HG02884 (cell line): Measurements from ENCODE around the gene LAMC3.

Experiments
- ATAC-seq: cut with Tn5 transposase; IDR thresholded peaks from one replicate; pipeline ENCODE4 v1.9.1; 2021; ENCODE audit warnings: mild to moderate bottlenecking, moderate library complexity; ENCODE audit not compliant: unreplicated experiment

The LAMC3 gene

DNA sequence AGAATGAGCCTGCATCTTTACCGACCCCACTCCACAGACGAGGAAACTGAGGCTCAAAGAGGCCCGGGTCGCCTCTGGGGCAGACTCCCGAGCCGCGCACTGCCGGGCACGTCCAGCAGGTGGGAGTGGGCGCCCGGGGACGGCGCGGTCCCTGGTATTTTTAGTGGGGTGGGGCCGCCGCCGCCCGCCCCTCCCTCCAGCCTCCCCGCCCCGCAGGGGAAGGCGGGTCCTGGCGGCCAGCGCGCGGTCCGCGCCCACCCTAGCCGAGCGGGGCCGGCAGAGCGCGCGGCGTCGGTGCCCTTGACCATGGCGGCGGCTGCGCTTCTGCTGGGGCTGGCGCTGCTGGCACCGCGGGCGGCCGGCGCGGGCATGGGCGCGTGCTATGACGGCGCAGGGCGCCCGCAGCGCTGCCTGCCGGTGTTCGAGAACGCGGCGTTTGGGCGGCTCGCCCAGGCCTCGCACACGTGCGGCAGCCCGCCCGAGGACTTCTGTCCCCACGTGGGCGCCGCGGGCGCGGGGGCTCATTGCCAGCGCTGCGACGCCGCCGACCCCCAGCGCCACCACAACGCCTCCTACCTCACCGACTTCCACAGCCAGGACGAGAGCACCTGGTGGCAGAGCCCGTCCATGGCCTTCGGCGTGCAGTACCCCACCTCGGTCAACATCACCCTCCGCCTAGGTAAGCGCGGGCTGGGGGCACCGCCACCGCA lies at the start of gene LAMC3:
Gene LAMC3, plus strand, starts transcription at position 266 of the 710 bp plus-strand sequence. Its CDS starts 41 bp downstream, at position 307.
- no peak for ATAC-seq

DNA sequence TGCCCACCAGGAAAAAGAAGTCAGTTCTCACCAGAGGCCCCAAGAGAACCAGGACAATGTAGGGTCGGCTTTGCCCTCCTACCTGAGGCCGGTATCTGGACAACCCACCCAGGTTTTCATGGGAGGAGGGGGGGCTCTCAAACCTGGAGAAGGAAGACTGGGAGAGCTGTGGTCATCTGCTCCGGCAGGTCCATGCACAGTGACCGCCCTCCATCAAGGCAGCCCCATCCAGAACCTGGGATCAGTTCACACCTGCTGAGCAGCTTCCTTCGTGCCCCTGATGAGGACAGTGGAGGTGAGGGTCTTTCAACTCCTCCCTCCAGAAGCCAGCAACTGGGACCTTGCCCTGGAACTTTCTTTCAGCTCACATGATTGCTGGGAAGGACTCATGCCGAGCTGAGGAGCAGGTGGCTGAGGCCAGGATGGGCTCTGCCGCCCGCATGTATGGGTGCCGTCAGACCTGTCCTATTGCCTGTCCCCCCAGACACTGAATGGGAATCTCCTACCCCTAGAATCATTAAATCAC lies 49.1 kb upstream of the LAMC3 start:
- no peak for ATAC-seq

GRCh38 chr9:130960522-130961378 lies 48.2 kb upstream of the LAMC3 start:
- ATAC-seq = no peak

DNA sequence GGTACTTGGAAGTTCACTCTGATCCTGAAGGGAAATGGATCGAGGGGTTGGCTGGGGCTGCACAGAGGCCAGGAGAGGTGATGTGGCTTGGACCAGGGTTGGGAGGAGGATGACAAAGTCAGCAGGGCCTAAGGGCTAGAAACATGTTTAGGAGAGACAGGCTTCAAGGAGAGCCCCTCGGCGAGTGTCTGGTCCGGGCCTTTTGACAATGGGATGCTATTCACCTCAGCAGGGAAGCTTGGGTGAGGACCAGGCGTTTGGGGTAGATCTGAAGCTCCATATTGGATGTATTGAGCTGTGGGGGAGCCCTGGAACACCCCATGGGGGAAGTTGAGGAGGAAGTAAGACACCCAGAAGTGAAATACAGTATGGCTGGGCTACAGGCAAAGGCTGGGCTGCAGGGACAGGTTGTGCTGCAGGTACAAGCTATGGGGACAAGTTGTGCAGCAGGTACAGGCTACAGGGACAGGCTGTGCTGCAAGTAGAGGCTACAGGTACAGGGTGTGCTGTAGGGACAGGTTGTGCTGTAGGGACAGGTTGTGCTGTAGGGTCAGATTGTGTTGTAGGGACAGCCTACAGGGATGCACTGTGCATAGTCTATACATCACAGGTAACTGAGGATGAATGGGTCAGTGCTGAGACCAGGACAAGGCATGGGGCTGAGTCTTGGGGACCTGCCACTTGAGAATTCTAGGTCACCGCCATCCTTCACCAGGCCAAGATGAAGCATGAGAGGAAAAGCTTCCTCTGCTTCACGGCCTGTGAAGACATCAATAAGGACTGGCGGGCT lies 47.3 kb upstream of the LAMC3 start:
- ATAC-seq = no peak

- ATAC-seq = no peak
Measured at GRCh38 chr9:130962418-130963316, 46.3 kb upstream of the LAMC3 start.

- ATAC-seq = no peak
Measured at GRCh38 chr9:130963337-130963908, 45.6 kb upstream of the LAMC3 start.

GRCh38 chr9:130963916-130964315 lies 45.1 kb upstream of the LAMC3 start:
- ATAC-seq = no peak

GRCh38 chr9:130965680-130966079 lies 43.3 kb upstream of the LAMC3 start:
- ATAC-seq = no peak

DNA sequence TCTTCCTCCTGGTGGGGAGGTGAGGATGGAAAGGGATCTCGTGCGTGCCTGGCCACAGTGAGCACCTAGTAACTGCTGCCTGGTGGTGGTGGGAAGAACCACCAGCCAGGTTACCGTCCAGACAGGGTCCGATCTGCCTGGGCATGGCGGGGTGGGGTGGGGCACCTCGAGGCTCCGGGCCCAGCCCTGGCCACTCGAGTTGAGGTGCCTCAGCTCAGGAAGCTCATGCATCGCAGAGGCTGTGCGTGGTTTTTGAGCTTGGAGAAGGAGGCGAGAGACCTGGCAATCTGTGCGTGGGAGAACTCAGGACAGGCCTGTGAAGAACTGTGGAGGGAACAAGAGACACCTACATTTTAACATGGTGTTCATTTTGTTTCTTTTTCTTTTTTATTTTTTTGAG lies 38.9 kb upstream of the LAMC3 start:
- ATAC-seq = no peak

- no peak for ATAC-seq
Measured at GRCh38 chr9:130970855-130971254, 38.1 kb upstream of the LAMC3 start.

GRCh38 chr9:130971294-130971849 lies 37.6 kb upstream of the LAMC3 start:
- ATAC-seq = no peak

- no peak for ATAC-seq
Measured at GRCh38 chr9:130972277-130972956, 36.6 kb upstream of the LAMC3 start.

DNA sequence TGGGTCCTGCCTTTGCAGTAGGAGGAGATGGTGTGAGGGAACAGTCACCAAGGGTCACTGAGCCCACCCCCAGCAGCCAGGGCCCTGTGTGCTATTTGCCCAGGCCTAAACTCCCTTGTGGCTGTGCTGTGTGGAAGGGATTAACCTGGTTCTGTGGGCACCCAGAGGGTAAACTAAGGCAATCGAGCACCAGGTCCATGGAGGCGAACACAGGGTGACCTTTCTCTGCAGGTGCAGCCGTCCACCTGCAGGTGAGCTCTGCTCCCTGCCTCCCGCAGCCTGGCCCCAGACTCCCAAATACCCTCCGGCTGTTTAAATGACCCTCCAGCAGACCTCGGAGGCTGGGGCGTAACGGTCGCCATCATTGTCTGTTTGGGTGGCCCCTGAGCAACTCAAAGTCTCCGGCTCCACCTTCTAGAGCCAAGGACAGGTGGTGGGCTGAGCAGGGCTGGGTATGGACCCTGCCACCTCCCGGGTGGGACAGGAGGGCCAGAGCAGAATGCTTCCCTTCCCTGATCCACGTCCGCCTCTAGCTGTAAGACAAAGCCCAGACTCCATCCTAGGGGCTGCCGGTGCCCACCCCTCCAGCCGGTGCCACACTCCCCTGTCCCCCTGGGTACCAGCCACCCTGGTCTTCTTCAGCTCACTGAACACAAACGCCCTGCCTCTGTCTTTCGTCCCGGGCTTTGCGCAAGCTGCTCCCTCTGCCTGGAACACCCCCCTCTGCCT lies 35.9 kb upstream of the LAMC3 start:
- ATAC-seq = no peak

DNA sequence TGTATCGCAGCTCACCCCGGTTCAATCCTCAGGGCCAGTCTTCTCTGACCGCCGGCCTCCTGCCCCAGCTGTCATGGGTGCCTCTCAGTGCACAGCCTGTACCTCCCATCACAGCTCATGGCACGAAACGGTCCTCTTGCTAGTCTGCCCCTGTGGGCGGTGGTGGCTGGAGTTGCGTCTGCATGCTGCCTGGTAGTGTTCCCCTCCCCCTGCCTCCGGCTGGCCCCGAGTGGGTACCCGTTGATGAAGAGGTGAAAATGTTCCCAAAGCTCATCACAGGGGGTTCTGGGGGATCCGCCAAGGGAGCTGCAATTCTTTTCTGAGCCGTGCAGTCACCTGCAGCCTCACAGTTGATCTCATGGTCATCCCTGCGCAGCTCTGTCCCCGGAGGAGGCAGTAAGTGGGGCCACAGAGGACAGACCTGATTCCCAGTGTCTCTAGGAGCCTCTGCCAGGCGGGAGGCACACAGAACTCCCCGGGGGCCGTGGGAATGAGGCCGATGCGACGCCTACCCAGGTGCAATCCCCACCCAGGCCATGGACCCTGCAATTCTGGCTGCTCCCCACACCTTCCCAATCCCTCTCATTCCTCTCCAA lies 35.2 kb upstream of the LAMC3 start:
- no peak for ATAC-seq

GRCh38 chr9:130974697-130975096 lies 34.3 kb upstream of the LAMC3 start:
- no peak for ATAC-seq

GRCh38 chr9:130975156-130975555 lies 33.8 kb upstream of the LAMC3 start:
- ATAC-seq = no peak

DNA sequence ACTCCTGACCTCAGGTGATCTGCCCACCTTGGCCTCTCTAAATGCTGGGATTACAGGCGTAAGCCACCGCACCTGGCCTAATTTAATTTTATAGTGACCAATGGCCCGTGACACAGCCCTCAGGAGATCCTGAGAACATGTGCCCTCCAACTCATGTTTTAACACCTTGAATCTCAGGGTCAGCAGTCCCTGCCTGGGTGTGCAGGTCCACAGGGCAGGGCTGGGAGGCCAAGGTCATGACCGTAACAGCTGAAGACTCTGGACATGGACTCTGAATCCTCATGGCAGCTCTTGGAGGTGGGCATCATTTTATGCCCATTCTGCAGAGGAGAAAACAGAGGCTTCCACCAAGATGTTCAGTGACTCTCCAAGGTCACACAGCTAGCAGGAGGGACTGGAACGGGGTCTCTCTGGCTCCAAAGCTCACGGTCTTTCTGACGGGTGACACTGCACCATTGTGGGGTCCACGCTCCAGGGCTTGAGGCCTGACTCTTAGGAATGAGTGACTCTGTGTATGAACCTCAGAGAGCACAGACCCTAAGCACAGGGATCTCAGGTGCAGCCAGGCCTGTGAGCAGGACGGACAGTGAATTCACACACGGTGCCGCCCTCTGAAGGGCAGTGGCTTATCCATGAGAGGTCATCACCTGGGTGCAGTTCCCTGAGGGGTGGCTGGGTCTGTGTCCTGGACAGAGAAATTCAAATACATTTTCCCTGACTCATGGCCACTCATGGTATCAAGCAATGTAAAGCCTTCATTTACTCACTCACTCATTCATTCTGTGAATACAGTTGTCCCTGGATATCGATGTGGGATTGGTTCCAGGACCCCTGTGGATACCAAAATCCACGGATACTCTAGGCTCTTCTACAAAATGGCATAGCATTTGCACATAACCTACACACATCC lies 32.8 kb upstream of the LAMC3 start:
- ATAC-seq = no peak
